HepG2 (cell line): ENCODE results near the gene COG5. TPM values are rescaled to one million over a fixed set of nuclear protein-coding genes. Genes with fewer than 3 reads are reported as not detected.
A peak's percentile ranks its signal among the peaks of the same experiment; 100 is the strongest.

Source experiments
- ATAC-seq: fragments of 200-7000 bp; cut with Tn5 transposase; 3 replicates; pipeline ENCODE4 v1.9.1; 2020; ENCODE audit warnings: mild to moderate bottlenecking, moderate library complexity
- BruUV-seq: library from RNA; stranded (reverse); fragments of 400-500 nt; replicated peaks from 2 replicates; lab custom pipeline; 2021; lab: Mats Ljungman, UMichigan
- CTCF ChIA-PET: fragments of 300-600 bp; formaldehyde crosslinking; extraction: SDS; loops from one replicate; lab custom pipeline; 2021; ENCODE audit warnings: low total read pairs, inconsistent platforms, low intra/inter-chr PET ratio; lab: Yijun Ruan, JAX
- POLR2A ChIA-PET: fragments of 350-600 bp; sonication (Branson Sonifier 250); formaldehyde crosslinking; loops from one replicate; lab custom pipeline; 2020; ENCODE audit warnings: antibody characterized with exemption, inconsistent platforms; lab: Yijun Ruan, JAX
- DNase-seq: peaks from one replicate; pipeline ENCODE4 v3.0.0-alpha.2; 2015; ENCODE audit warnings: low spot score
- FAIRE-seq: peaks from 3 replicates; lab custom pipeline; 2011; peaks lifted over from hg19 to GRCh38; lab: Jason Lieb, UNC
- H2AFZ ChIP-seq: one replicate; pipeline ENCODE4 v1.6.1; 2011; ENCODE audit warnings: low read length, inconsistent platforms
- H3K27ac ChIP-seq: fragments of 300-600 bp; 3 replicates; pipeline ENCODE4 v1.8.0; 2011; ENCODE audit warnings: mixed run types, mild to moderate bottlenecking, mixed read lengths, low read length, inconsistent platforms; ENCODE audit not compliant: insufficient read depth; ENCODE audit errors: extremely low read length
- H3K27me3 ChIP-seq, 2 experiments: fragments of 200-600 bp in 1 of 2; 2 replicates in 1 of 2; 3 replicates in 1 of 2; pipeline versions ENCODE4 v1.6.0 to v1.8.0; 2011; ENCODE audit warnings: low read length in 2 of 2, mild to moderate bottlenecking in 2 of 2, moderate library complexity in 2 of 2, inconsistent platforms in 1 of 2; ENCODE audit not compliant: insufficient read depth in 2 of 2, control insufficient read depth in 1 of 2
- H3K36me3 ChIP-seq, 2 experiments: fragments of 200-600 bp in 1 of 2; replicated peaks in 1 of 2; 2 replicates in 1 of 2; 3 replicates in 1 of 2; pipeline versions ENCODE4 v1.5.1 to v1.8.0; 2011; ENCODE audit warnings: low read length in 2 of 2, inconsistent platforms in 1 of 2; ENCODE audit not compliant: insufficient read depth in 2 of 2, control insufficient read depth in 1 of 2
- H3K4me1 ChIP-seq: 2 replicates; pipeline ENCODE4 v1.5.1; 2012; ENCODE audit warnings: low read length, inconsistent platforms; ENCODE audit not compliant: insufficient read depth
- H3K4me2 ChIP-seq: 2 replicates; pipeline ENCODE4 v1.6.0; 2011; ENCODE audit warnings: low read depth, low read length, inconsistent platforms
- H3K4me3 ChIP-seq, 3 experiments: fragments of 200-600 bp in 1 of 3; sonication (generic), shearing (Covaris generic) in 1 of 3; replicated peaks in 1 of 3; 2 replicates each; pipeline ENCODE4 v1.5.1; 2011 to 2016; ENCODE audit warnings: low read length in 3 of 3, inconsistent platforms in 2 of 3, low read depth in 2 of 3, mild to moderate bottlenecking in 2 of 3, control low read depth in 1 of 3, mixed read lengths in 1 of 3; ENCODE audit not compliant: insufficient read depth in 1 of 3
- H3K79me2 ChIP-seq: one replicate; pipeline ENCODE4 v1.6.1; 2011; ENCODE audit warnings: low read length, inconsistent platforms; ENCODE audit not compliant: insufficient read depth
- H3K9ac ChIP-seq: 2 replicates; pipeline ENCODE4 v1.6.0; 2011; ENCODE audit warnings: mild to moderate bottlenecking, low read depth, low read length, inconsistent platforms; ENCODE audit not compliant: insufficient read depth
- H3K9me3 ChIP-seq: 2 replicates; pipeline ENCODE4 v1.5.1; 2012; ENCODE audit warnings: mild to moderate bottlenecking, low read length
- H4K20me1 ChIP-seq: 2 replicates; pipeline ENCODE4 v1.6.0; 2011; ENCODE audit warnings: inconsistent platforms, mild to moderate bottlenecking, low read length, moderate library complexity; ENCODE audit not compliant: insufficient read depth
- CREM ChIP-seq, 2 experiments: sonication (generic) in 1 of 2; formaldehyde crosslinking in 1 of 2; IDR thresholded peaks; 2 replicates each; pipeline versions ENCODE4 v1.4.0 to v1.6.1; 2016 to 2020; ENCODE audit warnings: antibody characterized with exemption in 1 of 2, mild to moderate bottlenecking in 1 of 2, missing genetic modification reagents in 1 of 2
- GTF3A ChIP-seq: sonication (generic); formaldehyde crosslinking; conservative IDR thresholded peaks from 2 replicates; pipeline ENCODE4 v1.4.0; 2020; ENCODE audit warnings: mild to moderate bottlenecking, missing genetic modification reagents
- HOXD1 ChIP-seq: sonication (generic); formaldehyde crosslinking; IDR thresholded peaks from 2 replicates; pipeline ENCODE4 v1.5.0; 2020; ENCODE audit warnings: missing genetic modification reagents
- MAFF ChIP-seq: IDR thresholded peaks from 2 replicates; pipeline ENCODE4 v1.6.1; 2011; ENCODE audit warnings: low read depth, low read length, improper control_type of control experiment
- MAFK ChIP-seq, 2 experiments: IDR thresholded peaks in 1 of 2; conservative IDR thresholded peaks in 1 of 2; 2 replicates each; pipeline ENCODE4 v1.6.1; 2011; ENCODE audit warnings: improper control_type of control experiment in 2 of 2, low read length in 2 of 2
- SALL1 ChIP-seq: sonication (generic); formaldehyde crosslinking; IDR thresholded peaks from 2 replicates; pipeline ENCODE4 v1.8.0; 2022; ENCODE audit warnings: mild to moderate bottlenecking, missing genetic modification reagents
- SP140L ChIP-seq: sonication (generic); formaldehyde crosslinking; IDR thresholded peaks from 2 replicates; pipeline ENCODE4 v1.4.0; 2020; ENCODE audit warnings: missing genetic modification reagents, borderline replicate concordance
- ZNF329 ChIP-seq: sonication (generic); formaldehyde crosslinking; IDR thresholded peaks from 2 replicates; pipeline ENCODE4 v1.9.0; 2021; ENCODE audit warnings: low read depth, mild to moderate bottlenecking, missing genetic modification reagents
- WGBS: methylation state at CpG from one replicate; pipeline ENCODE4 v1.1.6; 2017; ENCODE audit warnings: low lambda C conversion rate; 5-methylcytosine and 5-hydroxymethylcytosine counted together
- in situ Hi-C: cut with HindIII; loops from 2 replicates; pipeline ENCODE4 v1.10.0; 2017; ENCODE audit warnings: low pct_unique_long_range_greater_than_20kb; ENCODE audit not compliant: extremely low pct_ligation_motif_present
- intact Hi-C: fragments of 100-400 bp; cut with micrococcal nuclease; formaldehyde crosslinking; loops from one replicate; pipeline ENCODE4 v1.10.0; 2022; ENCODE audit not compliant: unreplicated experiment
- polyA plus RNA-seq, 8 experiments: library from polyadenylated mRNA; depleted of rRNA in 3 of 8; stranded (reverse) in 7 of 8; unstranded in 1 of 8; fragments of >200 nt; fragmentation: Illumina TruSeq in 4 of 8; extraction: Trizol in 4 of 8; gene quantifications; 2 replicates each; pipeline versions ENCODE4 v1.2.1 to v1.2.3, GENCODE V29; 2011 to 2016; ENCODE audit warnings: low read depth in 4 of 8, missing spikeins in 1 of 8, mixed read lengths in 1 of 8; ENCODE audit not compliant: insufficient read depth in 1 of 8
- total RNA-seq, 5 experiments: library from RNA; depleted of rRNA; stranded (reverse); fragments of >200 nt; fragmentation: Illumina TruSeq; extraction: Trizol; gene quantifications; 2 replicates each; pipeline ENCODE4 v1.2.3, GENCODE V29; 2016; ENCODE audit warnings: low read depth in 1 of 5
- TF ChIP-seq, protein P1 (sequence below): sonication (generic); formaldehyde crosslinking; IDR thresholded peaks from 2 replicates; pipeline ENCODE4 v1.4.0; 2020; ENCODE audit warnings: missing genetic modification reagents, borderline replicate concordance

COG5 gene
- total and polyA plus RNA-seq, 2 of the 13 experiments (the other 11 are each of a cell fraction or from before 2014, with no cell fraction given): 20.4 to 31.3 TPM

DNA sequence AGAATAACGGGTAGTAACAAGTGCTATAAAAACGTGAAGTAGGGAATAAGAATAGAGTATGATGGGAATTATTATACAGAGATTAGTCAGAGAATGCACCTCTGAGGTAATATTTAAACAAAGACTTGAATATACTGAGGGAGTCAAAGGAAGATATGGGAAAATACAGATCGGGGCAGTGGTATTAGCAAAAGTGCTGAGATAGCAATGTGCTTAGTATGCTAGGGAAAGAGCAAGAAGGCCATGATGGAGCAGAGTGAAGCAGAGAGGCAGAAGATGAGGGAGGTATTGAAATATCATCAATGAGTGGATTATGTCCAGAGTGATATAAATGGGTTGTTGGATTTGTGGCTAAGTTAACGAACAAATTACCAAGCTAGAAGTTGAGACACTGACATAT lies 190.4 kb downstream of the COG5 start:
- in situ Hi-C loops: no loop called here
- DNase-seq (no peak), FAIRE-seq (no peak), ATAC-seq (no peak)
- POLR2A ChIA-PET: no interaction called here
- Histone ChIP-seq H3K4me3 (no peak overlapping the region), H3K9ac (no peak overlapping the region), H3K9me3 (no peaks in the 10 kb centered on the region), H3K4me2 (no peak overlapping the region), H2AFZ (no peak overlapping the region), H3K27ac (no peak overlapping the region), H3K4me1 (no peaks in the 10 kb centered on the region), H4K20me1 (no peaks in the 10 kb centered on the region), H3K36me3 (no peaks in the 10 kb centered on the region), H3K79me2 (no peaks in the 10 kb centered on the region), H3K27me3 (no peaks in the 10 kb centered on the region)
- 96% methylated on average over 4 of the region's 4 CpGs for WGBS
- intact Hi-C loops: no loop called here
- BruUV-seq: no TSS peak
- CTCF ChIA-PET: no interaction called here
- TF ChIP-seq, protein P1, sequence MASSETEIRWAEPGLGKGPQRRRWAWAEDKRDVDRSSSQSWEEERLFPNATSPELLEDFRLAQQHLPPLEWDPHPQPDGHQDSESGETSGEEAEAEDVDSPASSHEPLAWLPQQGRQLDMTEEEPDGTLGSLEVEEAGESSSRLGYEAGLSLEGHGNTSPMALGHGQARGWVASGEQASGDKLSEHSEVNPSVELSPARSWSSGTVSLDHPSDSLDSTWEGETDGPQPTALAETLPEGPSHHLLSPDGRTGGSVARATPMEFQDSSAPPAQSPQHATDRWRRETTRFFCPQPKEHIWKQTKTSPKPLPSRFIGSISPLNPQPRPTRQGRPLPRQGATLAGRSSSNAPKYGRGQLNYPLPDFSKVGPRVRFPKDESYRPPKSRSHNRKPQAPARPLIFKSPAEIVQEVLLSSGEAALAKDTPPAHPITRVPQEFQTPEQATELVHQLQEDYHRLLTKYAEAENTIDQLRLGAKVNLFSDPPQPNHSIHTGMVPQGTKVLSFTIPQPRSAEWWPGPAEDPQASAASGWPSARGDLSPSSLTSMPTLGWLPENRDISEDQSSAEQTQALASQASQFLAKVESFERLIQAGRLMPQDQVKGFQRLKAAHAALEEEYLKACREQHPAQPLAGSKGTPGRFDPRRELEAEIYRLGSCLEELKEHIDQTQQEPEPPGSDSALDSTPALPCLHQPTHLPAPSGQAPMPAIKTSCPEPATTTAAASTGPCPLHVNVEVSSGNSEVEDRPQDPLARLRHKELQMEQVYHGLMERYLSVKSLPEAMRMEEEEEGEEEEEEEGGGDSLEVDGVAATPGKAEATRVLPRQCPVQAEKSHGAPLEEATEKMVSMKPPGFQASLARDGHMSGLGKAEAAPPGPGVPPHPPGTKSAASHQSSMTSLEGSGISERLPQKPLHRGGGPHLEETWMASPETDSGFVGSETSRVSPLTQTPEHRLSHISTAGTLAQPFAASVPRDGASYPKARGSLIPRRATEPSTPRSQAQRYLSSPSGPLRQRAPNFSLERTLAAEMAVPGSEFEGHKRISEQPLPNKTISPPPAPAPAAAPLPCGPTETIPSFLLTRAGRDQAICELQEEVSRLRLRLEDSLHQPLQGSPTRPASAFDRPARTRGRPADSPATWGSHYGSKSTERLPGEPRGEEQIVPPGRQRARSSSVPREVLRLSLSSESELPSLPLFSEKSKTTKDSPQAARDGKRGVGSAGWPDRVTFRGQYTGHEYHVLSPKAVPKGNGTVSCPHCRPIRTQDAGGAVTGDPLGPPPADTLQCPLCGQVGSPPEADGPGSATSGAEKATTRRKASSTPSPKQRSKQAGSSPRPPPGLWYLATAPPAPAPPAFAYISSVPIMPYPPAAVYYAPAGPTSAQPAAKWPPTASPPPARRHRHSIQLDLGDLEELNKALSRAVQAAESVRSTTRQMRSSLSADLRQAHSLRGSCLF (CRISPR knock-in tag): no peak
- TF ChIP-seq CREM (IDR thresholded peaks at IDR 0.05) (no peak), CREM (CRISPR knock-in tag; IDR thresholded peaks at IDR 0.05) (no peak), ZNF329 (CRISPR knock-in tag) (no peak), GTF3A (CRISPR knock-in tag) (no peak), SALL1 (CRISPR knock-in tag) (no peak), HOXD1 (CRISPR knock-in tag) (no peak), SP140L (no peak), MAFK (conservative IDR thresholded peaks at IDR 0.05 in 1 of 2, IDR thresholded peaks at IDR 0.05 in 1 of 2; ENCODE audit: low read length in 2 of 2) (peak; percentile 58 to 65; a peak in 3 of 4 replicates), MAFF (peak; percentile 52; the same call in 1 of the 2 replicates)
